WTC11 (cell line): Measurements from ENCODE around the gene TMIGD1.

Experiments
- ATF2 ChIP-seq: sonication (generic); formaldehyde crosslinking; IDR thresholded peaks from 2 replicates; pipeline ENCODE4 v1.8.1; 2022; ENCODE audit warnings: low read depth, missing genetic modification reagents, borderline replicate concordance
- CTCF ChIP-seq: fragments of 200-600 bp; IDR thresholded peaks from 2 replicates; pipeline ENCODE4 v1.8.0; 2022; ENCODE audit warnings: antibody characterized with exemption
- FOXK1 ChIP-seq: sonication (generic); formaldehyde crosslinking; IDR thresholded peaks from 2 replicates; pipeline ENCODE4 v1.8.0; 2022; ENCODE audit warnings: mild to moderate bottlenecking, moderate library complexity, missing genetic modification reagents
- IRF1 ChIP-seq: sonication (generic); formaldehyde crosslinking; IDR thresholded peaks from 2 replicates; pipeline ENCODE4 v1.8.0; 2023; ENCODE audit warnings: missing genetic modification reagents
- PRDM15 ChIP-seq: sonication (generic); formaldehyde crosslinking; IDR thresholded peaks from 2 replicates; pipeline ENCODE4 v1.8.0; 2022; ENCODE audit warnings: missing genetic modification reagents
- SP1 ChIP-seq: sonication (generic); formaldehyde crosslinking; conservative IDR thresholded peaks from 2 replicates; pipeline ENCODE4 v1.8.1; 2022; ENCODE audit warnings: missing genetic modification reagents
- ZNF512 ChIP-seq: sonication (generic); formaldehyde crosslinking; IDR thresholded peaks from 2 replicates; pipeline ENCODE4 v1.8.1; 2022; ENCODE audit warnings: missing genetic modification reagents, borderline replicate concordance

GRCh38 chr17:30267625-30268024 lies 66.2 kb downstream of the TMIGD1 start:
- no peak for TF ChIP-seq ATF2 (CRISPR knock-in tag)
- no peak for TF ChIP-seq FOXK1 (CRISPR knock-in tag)
- no peak for TF ChIP-seq SP1 (CRISPR knock-in tag)
- no peak for TF ChIP-seq CTCF
- TF ChIP-seq ZNF512 (CRISPR knock-in tag), result no peak
- no peak for TF ChIP-seq IRF1 (CRISPR knock-in tag)
- no peak for TF ChIP-seq PRDM15
